ENCODE results near the gene EPSTI1.

Gene EPSTI1

DNA sequence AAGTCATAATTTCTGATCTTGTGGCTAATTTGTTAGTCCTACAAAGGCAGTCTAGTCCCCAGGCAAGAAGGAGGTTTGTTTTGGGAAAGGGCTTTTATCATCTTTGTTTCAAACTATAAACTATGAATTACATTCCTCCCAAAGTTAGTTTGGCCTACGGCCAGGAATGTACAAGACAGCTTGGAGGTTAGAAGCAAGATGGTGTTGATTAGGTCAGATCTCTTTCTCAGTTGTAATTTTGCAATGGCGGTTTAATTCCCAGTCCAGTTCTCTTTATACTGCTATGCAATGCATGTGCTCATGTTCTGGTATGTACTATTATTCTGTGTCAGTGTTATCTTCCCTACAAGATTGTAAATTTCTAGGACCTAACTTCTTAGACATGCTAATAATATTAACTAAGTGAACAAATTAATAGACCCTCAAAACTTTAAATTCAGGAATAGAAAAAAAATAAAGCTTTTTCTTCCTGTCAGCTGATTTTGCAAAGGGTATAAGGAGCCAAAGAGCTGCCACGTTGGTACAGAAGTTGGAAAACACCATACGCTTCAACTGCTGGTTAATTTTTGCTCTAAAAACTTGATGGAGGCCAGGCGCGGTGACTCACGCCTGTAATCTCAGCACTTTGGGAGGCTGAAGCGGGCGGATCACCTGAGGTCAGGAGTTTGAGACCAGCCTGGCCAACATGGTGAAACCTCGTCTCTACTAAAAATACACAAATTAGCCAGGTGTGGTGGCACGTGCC, 30.1 kb upstream of the EPSTI1 start:
- ChIA-PET CTCF (interaction anchor here (1.1 to 2.1 kb wide), 6 partner anchors 8 to 65 kb away, joined by 3 to 7 read pairs (median 4); no protein-coding TSS in a partner anchor), POLR2A (no interaction called here)
- DNase-seq (ENCODE audit: extremely low spot score): no peak
- TF ChIP-seq, protein P1, sequence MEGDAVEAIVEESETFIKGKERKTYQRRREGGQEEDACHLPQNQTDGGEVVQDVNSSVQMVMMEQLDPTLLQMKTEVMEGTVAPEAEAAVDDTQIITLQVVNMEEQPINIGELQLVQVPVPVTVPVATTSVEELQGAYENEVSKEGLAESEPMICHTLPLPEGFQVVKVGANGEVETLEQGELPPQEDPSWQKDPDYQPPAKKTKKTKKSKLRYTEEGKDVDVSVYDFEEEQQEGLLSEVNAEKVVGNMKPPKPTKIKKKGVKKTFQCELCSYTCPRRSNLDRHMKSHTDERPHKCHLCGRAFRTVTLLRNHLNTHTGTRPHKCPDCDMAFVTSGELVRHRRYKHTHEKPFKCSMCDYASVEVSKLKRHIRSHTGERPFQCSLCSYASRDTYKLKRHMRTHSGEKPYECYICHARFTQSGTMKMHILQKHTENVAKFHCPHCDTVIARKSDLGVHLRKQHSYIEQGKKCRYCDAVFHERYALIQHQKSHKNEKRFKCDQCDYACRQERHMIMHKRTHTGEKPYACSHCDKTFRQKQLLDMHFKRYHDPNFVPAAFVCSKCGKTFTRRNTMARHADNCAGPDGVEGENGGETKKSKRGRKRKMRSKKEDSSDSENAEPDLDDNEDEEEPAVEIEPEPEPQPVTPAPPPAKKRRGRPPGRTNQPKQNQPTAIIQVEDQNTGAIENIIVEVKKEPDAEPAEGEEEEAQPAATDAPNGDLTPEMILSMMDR (IDR thresholded peaks at IDR 0.05; ENCODE audit: control extremely low read depth, extremely low read depth, low read depth, missing control alignments): no peak

DNA sequence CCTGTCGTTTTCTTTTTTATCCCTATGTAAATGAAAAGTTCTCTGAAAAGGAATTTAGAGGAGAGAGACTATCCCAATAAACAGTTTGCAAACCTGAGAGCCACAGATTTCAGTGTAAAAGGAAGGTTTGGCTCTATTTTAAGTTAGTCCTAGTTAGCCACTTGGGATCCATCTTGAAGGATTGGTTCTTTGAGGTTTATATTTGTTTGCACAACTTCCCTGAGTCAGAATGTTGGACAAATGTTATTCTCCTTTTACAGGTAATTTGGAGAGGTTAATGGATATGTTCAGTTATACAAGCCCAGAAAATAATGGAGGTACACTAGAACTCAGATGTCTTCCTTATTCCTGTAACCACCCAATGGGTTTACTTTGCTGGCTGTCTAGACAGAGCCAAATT, 28.8 kb upstream of the EPSTI1 start:
- ChIA-PET CTCF (no interaction called here), POLR2A (no interaction called here)
- TF ChIP-seq, protein P1 (IDR thresholded peaks at IDR 0.05; ENCODE audit: control extremely low read depth, extremely low read depth, low read depth, missing control alignments): no peak
- no peak for DNase-seq (ENCODE audit: extremely low spot score)

DNA sequence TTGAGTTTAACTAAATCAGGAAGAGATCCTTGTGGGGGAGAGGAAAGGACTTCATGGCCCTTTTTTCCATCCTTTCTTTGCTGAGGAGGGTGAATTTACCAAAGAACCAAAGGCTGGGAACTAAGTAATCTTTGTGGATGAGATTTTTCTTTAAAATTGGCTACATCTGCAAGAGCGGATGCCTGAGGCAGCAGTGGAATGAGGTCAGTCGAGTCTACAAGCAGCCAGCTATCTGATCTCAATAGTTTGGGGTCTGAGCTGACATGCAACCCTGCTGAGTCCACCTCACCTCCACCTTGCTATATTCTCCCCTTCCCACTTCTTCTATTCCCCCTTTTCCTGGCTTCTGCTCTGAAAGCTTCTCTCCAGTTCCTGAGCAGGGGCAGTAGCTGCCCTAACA, 27.8 kb upstream of the EPSTI1 start:
- POLR2A ChIA-PET: no interaction called here
- DNase-seq (ENCODE audit: extremely low spot score): no peak
- CTCF ChIA-PET: interaction anchor here (0.8 to 1.2 kb wide), 2 partner anchors 17 to 50 kb away, joined by 3 to 6 read pairs; no protein-coding TSS in a partner anchor
- TF ChIP-seq, protein P1 (IDR thresholded peaks at IDR 0.05; ENCODE audit: control extremely low read depth, extremely low read depth, low read depth, missing control alignments): no peak

DNA sequence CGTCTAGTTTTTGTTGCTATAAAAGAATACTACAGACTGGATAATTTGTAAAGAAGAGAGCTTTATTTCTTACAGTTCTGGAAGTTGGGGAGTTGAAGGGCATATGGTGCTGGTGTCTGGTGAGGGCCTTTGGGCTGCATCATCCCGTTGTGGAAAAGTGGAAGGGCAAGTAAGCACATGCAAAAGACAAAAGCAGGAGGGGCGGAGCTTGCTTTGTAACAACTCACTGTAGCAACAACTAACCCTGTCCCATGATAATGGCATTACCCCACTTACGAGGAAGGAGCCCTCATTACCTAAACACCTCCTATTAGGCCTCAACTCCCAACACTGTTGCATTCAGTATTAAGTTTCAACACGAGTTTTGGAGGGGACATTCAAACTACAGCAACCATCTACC, 24.2 kb upstream of the EPSTI1 start:
- ChIA-PET CTCF (interaction anchor here (0.8 kb wide), 1 partner anchor 9 kb away, joined by 3 read pairs; no protein-coding TSS in a partner anchor), POLR2A (no interaction called here)
- no peak for DNase-seq (ENCODE audit: extremely low spot score)
- TF ChIP-seq, protein P1 (IDR thresholded peaks at IDR 0.05; ENCODE audit: control extremely low read depth, extremely low read depth, low read depth, missing control alignments): no peak

DNA sequence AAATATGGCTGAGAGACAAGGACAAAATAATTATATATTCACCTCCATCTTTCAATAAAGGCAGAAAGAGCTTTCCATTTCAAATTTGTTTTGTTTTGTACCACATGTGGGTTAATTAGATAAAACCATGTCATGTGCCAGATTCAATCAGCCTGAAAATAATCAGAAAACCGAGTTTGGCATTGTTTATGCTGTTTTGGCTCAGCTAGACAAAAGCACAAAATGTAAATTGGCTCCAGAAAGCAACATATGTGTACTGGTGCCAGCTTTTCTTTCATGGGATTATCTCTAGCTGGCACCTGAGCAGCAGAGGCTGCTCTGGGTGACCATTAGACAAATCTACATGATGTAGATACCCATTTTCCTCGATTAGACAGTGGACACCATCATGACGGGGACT, 22.1 kb upstream of the EPSTI1 start:
- CTCF ChIA-PET: interaction anchor here (0.8 to 1.5 kb wide), 7 partner anchors 9 to 751 kb away, joined by 3 to 7 read pairs (median 3); partner anchors contain the start of gene DNAJC15
- POLR2A ChIA-PET: no interaction called here
- TF ChIP-seq, protein P1 (IDR thresholded peaks at IDR 0.05; ENCODE audit: control extremely low read depth, extremely low read depth, low read depth, missing control alignments): no peak
- no peak for DNase-seq (ENCODE audit: extremely low spot score)

DNA sequence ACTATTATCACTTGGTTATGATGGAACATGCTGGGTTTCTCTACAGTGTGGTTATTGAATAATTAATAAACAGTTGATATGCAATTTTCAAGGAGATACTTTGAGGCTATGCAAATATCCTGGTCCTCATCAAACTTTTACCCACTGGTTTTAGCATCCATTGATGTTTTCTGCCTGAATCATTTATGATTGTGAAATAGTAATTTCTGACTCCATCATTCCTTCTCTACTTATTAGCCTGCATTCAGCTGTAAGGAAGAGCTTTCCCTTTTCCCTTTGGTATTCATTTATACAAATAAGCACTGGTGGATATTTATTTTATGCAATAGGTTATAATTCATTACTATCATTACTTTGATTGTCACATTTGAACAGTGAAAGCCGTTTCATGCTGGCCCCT, 17.5 kb upstream of the EPSTI1 start:
- TF ChIP-seq, protein P1 (IDR thresholded peaks at IDR 0.05; ENCODE audit: control extremely low read depth, extremely low read depth, low read depth, missing control alignments): no peak
- CTCF ChIA-PET: no interaction called here
- POLR2A ChIA-PET: no interaction called here
- no peak for DNase-seq (ENCODE audit: extremely low spot score)
